Suprapubic skin (tissue), 4 donors: Measurements from ENCODE around the gene MTG1. TPM values are rescaled to one million over a fixed set of nuclear protein-coding genes. Genes with fewer than 3 reads are reported as not detected.

Source experiments
- DNase-seq, 2 donors: peaks; one replicate each; pipeline ENCODE4 v3.0.0-alpha.2; 2019; ENCODE audit warnings: low spot score in 2 of 2
- H3K27ac ChIP-seq: fragments of 200-600 bp; sonication (generic); one replicate; pipeline ENCODE4 v1.5.1; 2019
- H3K27me3 ChIP-seq: fragments of 200-600 bp; sonication (generic); one replicate; pipeline ENCODE4 v1.5.1; 2019
- H3K36me3 ChIP-seq: fragments of 200-600 bp; sonication (generic); one replicate; pipeline ENCODE4 v1.5.1; 2019
- H3K4me1 ChIP-seq: fragments of 200-600 bp; sonication (generic); one replicate; pipeline ENCODE4 v1.5.1; 2019
- H3K4me3 ChIP-seq: fragments of 200-600 bp; sonication (generic); one replicate; pipeline ENCODE4 v1.5.1; 2019; ENCODE audit warnings: mild to moderate bottlenecking
- H3K9me3 ChIP-seq: fragments of 200-600 bp; sonication (generic); one replicate; pipeline ENCODE4 v1.5.1; 2019
- CTCF ChIP-seq, 2 donors: fragments of 200-600 bp in 1 of 2; fragments of 450-650 bp in 1 of 2; sonication (generic) in 1 of 2; IDR thresholded peaks; one replicate each; pipeline ENCODE4 v1.5.1; 2016 to 2019; ENCODE audit warnings: antibody characterized with exemption in 2 of 2, mild to moderate bottlenecking in 1 of 2, moderate library complexity in 1 of 2
- EP300 ChIP-seq: sonication (generic); formaldehyde crosslinking; IDR thresholded peaks from one replicate; pipeline ENCODE4 v1.6.1; 2017; ENCODE audit warnings: antibody characterized with exemption
- POLR2A ChIP-seq, 2 donors: fragments of 450-650 bp; IDR thresholded peaks; one replicate each; pipeline ENCODE4 v1.6.1; 2017; ENCODE audit warnings: antibody characterized with exemption in 2 of 2, mild to moderate bottlenecking in 2 of 2, moderate library complexity in 2 of 2
- POLR2AphosphoS5 ChIP-seq, 3 donors: sonication (generic); formaldehyde crosslinking; IDR thresholded peaks; one replicate each; pipeline ENCODE4 v1.6.1; 2017; ENCODE audit warnings: antibody characterized with exemption in 3 of 3
- WGBS: methylation state at CpG from one replicate; pipeline ENCODE4 v1.1.5; 2018; 5-methylcytosine and 5-hydroxymethylcytosine counted together
- total RNA-seq, 4 donors: library from RNA; depleted of rRNA; stranded (reverse); fragments of >200 nt; gene quantifications; one replicate each; pipeline ENCODE4 v1.1.0, GENCODE V29; 2016

The MTG1 gene
- total RNA-seq, 4 donors from 2014 or later, result 20.5 to 79.7 (median 36.0) TPM

DNA sequence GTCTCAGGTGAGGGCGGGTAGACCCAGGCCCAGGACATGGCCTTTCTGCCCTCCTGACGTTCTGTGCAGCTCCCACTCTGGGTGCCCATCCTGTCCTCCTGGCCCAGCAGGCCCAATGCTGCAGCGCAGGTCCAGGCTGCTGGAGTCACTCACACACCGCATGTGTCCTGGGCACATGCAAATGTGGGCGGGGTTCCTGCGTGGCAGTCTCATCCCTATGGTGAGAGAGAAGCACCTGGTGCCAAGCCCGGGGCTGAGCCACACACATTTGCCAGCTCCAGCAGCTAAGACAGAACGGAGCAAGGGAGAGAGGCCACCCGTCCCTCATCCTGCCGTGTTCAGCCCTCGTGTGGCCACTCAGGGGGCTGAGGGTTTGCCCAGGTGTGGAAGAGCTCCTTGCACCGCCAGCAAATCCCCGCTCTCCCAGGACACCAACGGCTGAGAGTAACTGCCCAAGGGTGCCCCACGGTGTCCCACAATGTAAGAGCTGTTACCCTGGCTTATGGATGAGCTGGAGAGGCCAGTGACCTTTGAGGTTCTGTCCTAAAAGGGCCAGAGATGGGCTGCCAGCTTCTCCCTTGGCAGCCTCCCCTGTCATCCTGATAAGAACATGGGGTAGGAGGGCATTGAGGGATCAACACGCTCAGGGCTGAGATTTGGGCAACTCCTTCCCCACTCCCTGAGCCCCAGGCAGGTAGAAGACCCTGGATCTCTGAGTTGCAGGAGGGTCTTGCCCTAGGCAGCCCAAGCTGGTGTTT lies 40.6 kb upstream of the MTG1 start:
- 71% methylated on average over 1 of the region's 16 CpGs for WGBS

DNA sequence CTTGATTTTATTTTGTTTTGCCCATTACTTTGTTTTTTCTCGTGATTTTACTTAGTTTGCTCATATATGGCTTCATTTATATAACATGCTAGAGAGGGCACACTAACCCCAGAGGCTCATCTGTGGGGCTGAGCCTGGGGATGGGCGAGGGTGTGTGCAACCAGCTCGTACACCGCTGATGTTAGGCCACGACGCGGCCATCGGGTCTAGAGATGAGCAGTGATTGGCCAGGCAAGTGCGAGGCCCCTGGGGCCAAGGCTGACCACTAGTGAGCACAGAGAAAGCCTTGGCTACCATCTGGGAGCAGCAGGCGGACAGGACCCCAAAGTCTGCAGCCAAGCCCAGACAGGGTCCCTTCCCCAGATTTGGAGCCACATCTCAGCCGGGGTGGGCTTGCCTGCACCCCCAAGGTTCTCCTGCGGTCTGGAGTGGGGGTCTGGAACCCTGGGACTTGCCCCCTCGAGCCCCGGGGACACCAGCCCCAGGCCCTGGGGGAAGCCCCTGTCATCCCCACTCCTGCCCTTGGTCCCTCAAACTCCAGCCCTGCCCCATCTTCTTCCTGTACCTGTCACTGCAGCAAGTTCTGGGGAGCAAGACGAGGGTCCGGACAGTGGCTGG lies 39.9 kb upstream of the MTG1 start:
- WGBS, result 84% methylated on average over 5 of the region's 16 CpGs
- no peak overlapping the region for H3K27ac ChIP-seq
- DNase-seq, result peak in 1 of 2 donors; percentile 60
- H3K36me3 ChIP-seq, result no peaks in the 10 kb centered on the region
- TF ChIP-seq POLR2A (IDR thresholded peaks at IDR 0.05) (no peak), EP300 (no peak), POLR2AphosphoS5 (IDR thresholded peaks at IDR 0.05) (no peak), CTCF (IDR thresholded peaks at IDR 0.05) (no peak)
- peaks cover 33% of the 10 kb centered on the region for H3K4me1 ChIP-seq
- no peak overlapping the region for H3K4me3 ChIP-seq
- H3K27me3 ChIP-seq, result peaks cover 7% of the 10 kb centered on the region
- no peaks in the 10 kb centered on the region for H3K9me3 ChIP-seq

More for the DNA sequence above, 40.6 kb upstream of the MTG1 start:
- DNase-seq, result peak in 1 of 2 donors; percentile 64
- Histone ChIP-seq H3K9me3 (no peaks in the 10 kb centered on the region), H3K4me3 (no peak overlapping the region), H3K4me1 (peaks cover 33% of the 10 kb centered on the region), H3K27ac (no peak overlapping the region), H3K27me3 (peaks cover 8% of the 10 kb centered on the region), H3K36me3 (no peaks in the 10 kb centered on the region)
- TF ChIP-seq EP300, result no peak
- TF ChIP-seq CTCF (IDR thresholded peaks at IDR 0.05), result no peak
- TF ChIP-seq POLR2AphosphoS5 (IDR thresholded peaks at IDR 0.05), result no peak
- no peak for TF ChIP-seq POLR2A (IDR thresholded peaks at IDR 0.05)

GRCh38 chr10:133354672-133355240 lies 39.2 kb upstream of the MTG1 start:
- no peak for TF ChIP-seq EP300
- TF ChIP-seq POLR2AphosphoS5 (IDR thresholded peaks at IDR 0.05), result no peak
- TF ChIP-seq POLR2A (IDR thresholded peaks at IDR 0.05), result no peak
- TF ChIP-seq CTCF (IDR thresholded peaks at IDR 0.05), result no peak
- H3K27ac ChIP-seq, result no peak overlapping the region
- H3K9me3 ChIP-seq, result no peaks in the 10 kb centered on the region
- peak in 1 of 2 donors; percentile 51 for DNase-seq
- H3K36me3 ChIP-seq, result no peaks in the 10 kb centered on the region
- H3K27me3 ChIP-seq, result peaks cover 2% of the 10 kb centered on the region
- H3K4me3 ChIP-seq, result no peak overlapping the region
- WGBS, result no CpG with 5 or more reads among the region's 14 CpGs
- peaks cover 30% of the 10 kb centered on the region for H3K4me1 ChIP-seq

DNA sequence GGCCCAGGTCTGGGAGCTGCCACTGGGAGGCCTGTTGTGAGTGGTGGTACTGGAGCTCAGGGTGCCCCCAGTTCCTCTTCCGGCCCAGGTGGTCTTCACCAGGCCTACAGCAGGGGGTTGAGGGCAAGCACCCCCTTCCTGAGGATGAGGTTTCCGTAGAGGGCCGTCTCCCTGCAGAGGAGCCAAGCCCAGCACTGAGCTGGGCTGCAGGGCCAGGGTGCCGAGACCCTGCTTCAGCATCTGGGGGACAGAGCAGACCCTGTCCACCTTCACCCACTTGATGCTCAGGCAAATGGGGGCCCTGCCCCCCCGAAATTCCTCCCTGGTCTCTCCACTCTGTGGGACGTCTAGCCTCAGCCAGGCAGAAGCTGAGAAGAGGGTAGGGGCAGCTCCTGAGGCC lies 38.7 kb upstream of the MTG1 start:
- WGBS, result no CpG with 5 or more reads among the region's 6 CpGs
- DNase-seq, result peak in 1 of 2 donors; percentile 44
- Histone ChIP-seq H3K4me1 (peaks cover 33% of the 10 kb centered on the region), H3K36me3 (no peaks in the 10 kb centered on the region), H3K27ac (no peak overlapping the region), H3K9me3 (no peaks in the 10 kb centered on the region), H3K27me3 (no peaks in the 10 kb centered on the region), H3K4me3 (no peak overlapping the region)
- TF ChIP-seq EP300 (no peak), CTCF (IDR thresholded peaks at IDR 0.05) (no peak), POLR2AphosphoS5 (IDR thresholded peaks at IDR 0.05) (no peak), POLR2A (IDR thresholded peaks at IDR 0.05) (no peak)

DNA sequence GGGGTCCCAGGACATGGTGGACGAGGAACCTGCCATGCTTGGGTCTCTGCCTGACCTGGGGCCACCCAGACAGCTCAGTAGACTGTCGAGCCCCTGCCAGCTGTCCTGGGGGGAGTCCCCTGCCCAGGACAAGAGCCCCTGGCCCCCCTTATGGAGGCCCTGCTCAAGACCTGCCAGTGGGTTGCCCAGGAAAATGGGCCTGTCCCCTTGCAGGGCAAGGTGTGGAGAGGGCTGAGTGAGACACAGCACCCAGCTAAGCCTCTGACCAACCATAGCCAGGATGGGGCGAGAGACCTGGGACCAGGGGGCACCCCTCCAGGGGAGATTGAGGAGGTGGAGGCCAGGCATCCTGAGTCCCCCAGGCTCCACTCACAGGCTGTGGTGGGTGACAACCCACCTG lies 38.0 kb upstream of the MTG1 start:
- TF ChIP-seq POLR2A (IDR thresholded peaks at IDR 0.05) (no peak), EP300 (no peak), POLR2AphosphoS5 (IDR thresholded peaks at IDR 0.05) (no peak), CTCF (IDR thresholded peaks at IDR 0.05) (no peak)
- no peak overlapping the region for H3K27ac ChIP-seq
- WGBS, result 100% methylated on average over 1 of the region's 3 CpGs
- peaks cover 35% of the 10 kb centered on the region for H3K4me1 ChIP-seq
- H3K4me3 ChIP-seq, result no peak overlapping the region
- H3K9me3 ChIP-seq, result no peaks in the 10 kb centered on the region
- DNase-seq, result peak in 1 of 2 donors; percentile 49
- H3K36me3 ChIP-seq, result no peaks in the 10 kb centered on the region
- no peaks in the 10 kb centered on the region for H3K27me3 ChIP-seq
